ENCODE results near the gene OR8S1.

GRCh38 chr12:48557919-48558318, 32.5 kb downstream of the OR8S1 start:
- no peak for TF ChIP-seq POLR2AphosphoS5 (IDR thresholded peaks at IDR 0.05; ENCODE audit: low read depth, low read length)
- no peak for TF ChIP-seq FOXP2 (optimal IDR thresholded peaks at IDR 0.05; ENCODE audit: borderline replicate concordance, extremely low read depth, extremely low read length, insufficient read depth)
- TF ChIP-seq TAF1 (IDR thresholded peaks at IDR 0.05; ENCODE audit: borderline replicate concordance, insufficient read depth, low read length) = no peak

All from PFSK-1 (cell line).